ENCODE measurements around the gene EVI2A. TPM values are rescaled to one million over a fixed set of nuclear protein-coding genes. Genes with fewer than 3 reads are reported as not detected.
A peak's percentile ranks its signal among the peaks of the same experiment; 100 is the strongest.
"Not testable (repeated sequence)": the region's sequence is repeated elsewhere in the genome, so short reads cannot be mapped to it uniquely, and the experiment has no call there.

The EVI2A gene
- polyA plus RNA-seq, 3 donors, result 1.5 to 2.1 (median 1.6) TPM

GRCh38 chr17:31291820-31292219 is 29.6 kb downstream of the EVI2A start:
- DNase-seq (ENCODE audit: extremely low read depth in 1 of 11, low read depth in 9 of 11, low spot score in 4 of 11), result no peak

GRCh38 chr17:31289790-31290189 is 31.6 kb downstream of the EVI2A start:
- DNase-seq (ENCODE audit: extremely low read depth in 1 of 11, low read depth in 9 of 11, low spot score in 4 of 11), result no peak

- DNase-seq (ENCODE audit: extremely low read depth in 1 of 11, low read depth in 9 of 11, low spot score in 4 of 11), result not testable (repeated sequence)
Measured at GRCh38 chr17:31287932-31288331, 33.5 kb downstream of the EVI2A start.

GRCh38 chr17:31286587-31286986 is 34.8 kb downstream of the EVI2A start:
- no peak for DNase-seq (ENCODE audit: extremely low read depth in 1 of 11, low read depth in 9 of 11, low spot score in 4 of 11)

- no peak for DNase-seq (ENCODE audit: extremely low read depth in 1 of 11, low read depth in 9 of 11, low spot score in 4 of 11)
Measured at GRCh38 chr17:31283841-31284240, 37.6 kb downstream of the EVI2A start.

- no peak for DNase-seq (ENCODE audit: extremely low read depth in 1 of 11, low read depth in 9 of 11, low spot score in 4 of 11)
Measured at GRCh38 chr17:31281061-31281460, 40.4 kb downstream of the EVI2A start.

- no peak for DNase-seq (ENCODE audit: extremely low read depth in 1 of 11, low read depth in 9 of 11, low spot score in 4 of 11)
Measured at GRCh38 chr17:31279401-31279800, 42.0 kb downstream of the EVI2A start.

GRCh38 chr17:31275116-31275515 is 46.3 kb downstream of the EVI2A start:
- DNase-seq (ENCODE audit: extremely low read depth in 1 of 11, low read depth in 9 of 11, low spot score in 4 of 11), result no peak

GRCh38 chr17:31274252-31274651 is 47.2 kb downstream of the EVI2A start:
- DNase-seq (ENCODE audit: extremely low read depth in 1 of 11, low read depth in 9 of 11, low spot score in 4 of 11), result no peak

GRCh38 chr17:31273516-31273915 is 47.9 kb downstream of the EVI2A start:
- DNase-seq (ENCODE audit: extremely low read depth in 1 of 11, low read depth in 9 of 11, low spot score in 4 of 11), result no peak

- DNase-seq (ENCODE audit: extremely low read depth in 1 of 11, low read depth in 9 of 11, low spot score in 4 of 11), result no peak
Measured at GRCh38 chr17:31272803-31273202, 48.6 kb downstream of the EVI2A start.

- no peak for DNase-seq (ENCODE audit: extremely low read depth in 1 of 11, low read depth in 9 of 11, low spot score in 4 of 11)
Measured at GRCh38 chr17:31272236-31272635, 49.2 kb downstream of the EVI2A start.

GRCh38 chr17:31269578-31269983 is 51.8 kb downstream of the EVI2A start:
- peak in 4 of 11 donors; percentile 7 to 14 (median 8) for DNase-seq (ENCODE audit: extremely low read depth in 1 of 11, low read depth in 9 of 11, low spot score in 4 of 11)

GRCh38 chr17:31269036-31269577 is 52.3 kb downstream of the EVI2A start:
- DNase-seq (ENCODE audit: extremely low read depth in 1 of 11, low read depth in 9 of 11, low spot score in 4 of 11), result no peak

Other genes starting within 250 kb of the EVI2A start
- 10 to 100 TPM; 41.4 to 49.1 (median 44.4) TPM for gene NF1, start 226.6 kb downstream of the EVI2A start, polyA plus RNA-seq (ENCODE audit: insufficient read length in 3 of 3)
- under 1 TPM; 0.11 to 0.17 (median 0.12) TPM for gene OMG, start 24.4 kb downstream of the EVI2A start, polyA plus RNA-seq (ENCODE audit: insufficient read length in 3 of 3)
- gene EVI2B, start 7.6 kb downstream of the EVI2A start, polyA plus RNA-seq (ENCODE audit: insufficient read length in 3 of 3), result 1 to 10 TPM; 1.9 to 3.1 (median 2.7) TPM
- 10 to 100 TPM; 14.0 to 14.8 (median 14.2) TPM for gene RAB11FIP4, start 70.1 kb upstream of the EVI2A start, polyA plus RNA-seq (ENCODE audit: insufficient read length in 3 of 3)

All from renal cortex interstitium (tissue), 11 donors.